Mesodermal cell (in vitro differentiated cells): Measurements from ENCODE around the gene SNAPC3.

Experiments
- H3K27ac ChIP-seq: 2 replicates; pipeline ENCODE4 v1.7.0; 2013; ENCODE audit warnings: mild to moderate bottlenecking, low read depth, low read length, moderate library complexity; ENCODE audit not compliant: severe bottlenecking
- H3K36me3 ChIP-seq: 2 replicates; pipeline ENCODE4 v1.7.1; 2013; ENCODE audit warnings: mild to moderate bottlenecking, low read length, moderate library complexity; ENCODE audit not compliant: control insufficient read depth, insufficient read depth
- H3K4me1 ChIP-seq: one replicate; pipeline ENCODE4 v1.7.1; 2013; ENCODE audit warnings: mild to moderate bottlenecking, low read length; ENCODE audit not compliant: insufficient read depth, control insufficient read depth, poor library complexity, severe bottlenecking
- H3K4me3 ChIP-seq: 2 replicates; pipeline ENCODE4 v1.7.0; 2013; ENCODE audit warnings: low read length, control low read depth, mild to moderate bottlenecking; ENCODE audit not compliant: insufficient read depth, poor library complexity, severe bottlenecking; ENCODE audit errors: extremely low read depth
- H3K9me3 ChIP-seq: 2 replicates; pipeline ENCODE4 v1.7.1; 2013; ENCODE audit warnings: mild to moderate bottlenecking, low read length, moderate library complexity; ENCODE audit not compliant: control insufficient read depth
- WGBS, 2 experiments: methylation state at CpG; one replicate each; pipeline ENCODE4 v1.1.5; 2013; ENCODE audit warnings: missing lambda C conversion rate in 2 of 2; ENCODE audit not compliant: insufficient coverage in 2 of 2; 5-methylcytosine and 5-hydroxymethylcytosine counted together

SNAPC3 gene

GRCh38 chr9:15453956-15454355 is 31.3 kb downstream of the SNAPC3 start:
- H3K36me3 ChIP-seq = peaks cover 78% of the 10 kb centered on the region
- H3K9me3 ChIP-seq = no peaks in the 10 kb centered on the region
- no peak overlapping the region for H3K27ac ChIP-seq
- no peaks in the 10 kb centered on the region for H3K4me1 ChIP-seq
- H3K4me3 ChIP-seq = no peak overlapping the region
- 100% methylated on average over 3 of the region's 5 CpGs; no CpG with 5 or more reads in 1 of the 2 experiments for WGBS, 2 experiments

GRCh38 chr9:15461056-15461455 is 38.4 kb downstream of the SNAPC3 start:
- H3K4me1 ChIP-seq = no peaks in the 10 kb centered on the region
- H3K4me3 ChIP-seq = no peak overlapping the region
- no peaks in the 10 kb centered on the region for H3K9me3 ChIP-seq
- no peak overlapping the region for H3K27ac ChIP-seq
- 96 to 97% methylated on average over 3 to 6 of the region's 8 CpGs for WGBS, 2 experiments
- peaks cover 76% of the 10 kb centered on the region for H3K36me3 ChIP-seq

GRCh38 chr9:15461601-15462000 is 38.9 kb downstream of the SNAPC3 start:
- Histone ChIP-seq H3K36me3 (peaks cover 76% of the 10 kb centered on the region), H3K9me3 (no peaks in the 10 kb centered on the region), H3K27ac (no peak overlapping the region), H3K4me3 (no peak overlapping the region), H3K4me1 (no peaks in the 10 kb centered on the region)
- 100% methylated on average over 1 of the region's 2 CpGs; no CpG with 5 or more reads in 1 of the 2 experiments for WGBS, 2 experiments

GRCh38 chr9:15468145-15468544 is 45.5 kb downstream of the SNAPC3 start:
- Histone ChIP-seq H3K4me3 (no peak overlapping the region), H3K4me1 (no peaks in the 10 kb centered on the region), H3K27ac (no peak overlapping the region), H3K36me3 (peaks cover 65% of the 10 kb centered on the region), H3K9me3 (no peaks in the 10 kb centered on the region)
- 88 to 100% methylated on average over 1 to 2 of the region's 3 CpGs for WGBS, 2 experiments

GRCh38 chr9:15469406-15469805 is 46.7 kb downstream of the SNAPC3 start:
- H3K27ac ChIP-seq = no peak overlapping the region
- H3K36me3 ChIP-seq = peaks cover 63% of the 10 kb centered on the region
- H3K9me3 ChIP-seq = no peaks in the 10 kb centered on the region
- WGBS, 2 experiments = 100% methylated on average over 1 of the region's 1 CpG; no CpG with 5 or more reads in 1 of the 2 experiments
- H3K4me1 ChIP-seq = no peaks in the 10 kb centered on the region
- H3K4me3 ChIP-seq = no peak overlapping the region

GRCh38 chr9:15469862-15470261 is 47.2 kb downstream of the SNAPC3 start:
- H3K4me3 ChIP-seq = no peak overlapping the region
- H3K4me1 ChIP-seq = no peaks in the 10 kb centered on the region
- peaks cover 62% of the 10 kb centered on the region for H3K36me3 ChIP-seq
- no peak overlapping the region for H3K27ac ChIP-seq
- no peaks in the 10 kb centered on the region for H3K9me3 ChIP-seq
- WGBS, 2 experiments = 100% methylated on average over 1 of the region's 2 CpGs; no CpG with 5 or more reads in 1 of the 2 experiments

GRCh38 chr9:15475923-15476536 is 53.4 kb downstream of the SNAPC3 start:
- H3K4me3 ChIP-seq = no peak overlapping the region
- no peak overlapping the region for H3K27ac ChIP-seq
- H3K9me3 ChIP-seq = no peaks in the 10 kb centered on the region
- peaks cover 42% of the 10 kb centered on the region for H3K36me3 ChIP-seq
- H3K4me1 ChIP-seq = no peaks in the 10 kb centered on the region
- 96 to 100% methylated on average over 5 to 8 of the region's 8 CpGs for WGBS, 2 experiments

GRCh38 chr9:15480028-15480427 is 57.4 kb downstream of the SNAPC3 start:
- Histone ChIP-seq H3K4me1 (no peaks in the 10 kb centered on the region), H3K9me3 (no peaks in the 10 kb centered on the region), H3K4me3 (no peak overlapping the region), H3K36me3 (peaks cover 48% of the 10 kb centered on the region), H3K27ac (no peak overlapping the region)
- WGBS, 2 experiments = 100% methylated on average over 1 of the region's 1 CpG; no CpG with 5 or more reads in 1 of the 2 experiments

GRCh38 chr9:15482146-15482545 is 59.5 kb downstream of the SNAPC3 start:
- Histone ChIP-seq H3K36me3 (peaks cover 45% of the 10 kb centered on the region), H3K27ac (no peak overlapping the region), H3K4me3 (no peak overlapping the region), H3K4me1 (no peaks in the 10 kb centered on the region), H3K9me3 (no peaks in the 10 kb centered on the region)
- WGBS, 2 experiments = no CpG with 5 or more reads among the region's 1 CpG

GRCh38 chr9:15484802-15485201 is 62.1 kb downstream of the SNAPC3 start:
- no peaks in the 10 kb centered on the region for H3K4me1 ChIP-seq
- no peaks in the 10 kb centered on the region for H3K9me3 ChIP-seq
- 100% methylated on average over 2 of the region's 6 CpGs; no CpG with 5 or more reads in 1 of the 2 experiments for WGBS, 2 experiments
- no peak overlapping the region for H3K4me3 ChIP-seq
- peaks cover 49% of the 10 kb centered on the region for H3K36me3 ChIP-seq
- no peak overlapping the region for H3K27ac ChIP-seq

- Histone ChIP-seq H3K9me3 (no peaks in the 10 kb centered on the region), H3K4me1 (no peaks in the 10 kb centered on the region), H3K4me3 (no peak overlapping the region), H3K27ac (no peak overlapping the region), H3K36me3 (peaks cover 53% of the 10 kb centered on the region)
- WGBS, 2 experiments = 60 to 80% methylated on average over 1 of the region's 2 CpGs
Measured at GRCh38 chr9:15485836-15486666, 63.4 kb downstream of the SNAPC3 start.
